ENCODE results near the gene CIAO3.

Gene CIAO3

GRCh38 chr16:723695-724094 lies 17.1 kb downstream of the CIAO3 start:
- H3K4me3 ChIP-seq (ENCODE audit: low read depth, low read length), result no peak overlapping the region
- no peak for TF ChIP-seq CTCF (IDR thresholded peaks at IDR 0.05; ENCODE audit: low read depth, low read length)
- no peaks in the 10 kb centered on the region for H3K9me3 ChIP-seq
- no peak for DNase-seq
- H3K4me1 ChIP-seq, result peaks cover 17% of the 10 kb centered on the region
- H3K36me3 ChIP-seq, result peaks cover 18% of the 10 kb centered on the region; the same call in 1 of the 2 replicates
- H3K27me3 ChIP-seq, result no peaks in the 10 kb centered on the region

DNA sequence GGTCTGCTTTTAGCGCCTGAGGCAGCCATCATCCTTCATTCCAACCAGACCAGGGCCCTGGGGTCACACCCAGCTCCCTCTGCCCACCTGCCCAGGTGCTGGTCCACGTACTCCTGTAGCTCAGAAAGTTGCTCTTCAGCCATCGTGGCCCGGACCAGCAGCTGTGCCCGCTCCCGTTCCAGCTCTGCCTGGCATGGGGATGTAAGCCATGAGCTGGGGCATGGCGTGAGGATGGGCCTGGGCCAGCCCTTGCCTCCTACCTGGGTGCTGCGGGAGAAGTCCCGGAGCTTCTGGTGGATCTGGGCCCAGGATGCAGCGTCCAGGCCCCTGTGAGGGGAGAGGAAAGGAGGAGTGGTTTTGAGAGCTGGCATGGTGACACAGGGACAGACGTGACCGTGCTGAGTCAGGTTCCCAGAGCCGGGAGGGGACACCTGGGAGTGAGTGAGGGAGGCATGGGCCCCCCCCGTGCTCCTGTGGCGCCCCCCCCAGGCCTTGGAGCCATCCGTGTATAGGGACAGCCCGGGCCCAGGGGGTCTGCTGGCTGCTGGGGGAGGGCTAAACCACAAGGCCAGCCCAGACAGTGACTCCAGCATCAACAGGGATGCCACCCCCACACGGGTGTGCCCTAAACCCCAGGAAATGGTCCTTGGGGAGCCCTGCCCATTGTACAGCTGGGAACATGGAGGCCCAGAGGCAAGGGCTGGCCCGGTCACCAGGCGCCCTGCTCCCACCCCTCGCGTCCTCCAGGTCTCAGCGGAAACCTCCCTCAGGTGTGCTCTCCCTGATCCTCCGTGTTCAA lies 17.8 kb downstream of the CIAO3 start:
- no peak for TF ChIP-seq CTCF (IDR thresholded peaks at IDR 0.05; ENCODE audit: low read depth, low read length)
- no peak for DNase-seq
- Histone ChIP-seq H3K36me3 (peaks cover 18% of the 10 kb centered on the region; the same call in 1 of the 2 replicates), H3K4me1 (peaks cover 17% of the 10 kb centered on the region), H3K27me3 (no peaks in the 10 kb centered on the region), H3K9me3 (no peaks in the 10 kb centered on the region), H3K4me3 (ENCODE audit: low read depth, low read length) (no peak overlapping the region)

DNA sequence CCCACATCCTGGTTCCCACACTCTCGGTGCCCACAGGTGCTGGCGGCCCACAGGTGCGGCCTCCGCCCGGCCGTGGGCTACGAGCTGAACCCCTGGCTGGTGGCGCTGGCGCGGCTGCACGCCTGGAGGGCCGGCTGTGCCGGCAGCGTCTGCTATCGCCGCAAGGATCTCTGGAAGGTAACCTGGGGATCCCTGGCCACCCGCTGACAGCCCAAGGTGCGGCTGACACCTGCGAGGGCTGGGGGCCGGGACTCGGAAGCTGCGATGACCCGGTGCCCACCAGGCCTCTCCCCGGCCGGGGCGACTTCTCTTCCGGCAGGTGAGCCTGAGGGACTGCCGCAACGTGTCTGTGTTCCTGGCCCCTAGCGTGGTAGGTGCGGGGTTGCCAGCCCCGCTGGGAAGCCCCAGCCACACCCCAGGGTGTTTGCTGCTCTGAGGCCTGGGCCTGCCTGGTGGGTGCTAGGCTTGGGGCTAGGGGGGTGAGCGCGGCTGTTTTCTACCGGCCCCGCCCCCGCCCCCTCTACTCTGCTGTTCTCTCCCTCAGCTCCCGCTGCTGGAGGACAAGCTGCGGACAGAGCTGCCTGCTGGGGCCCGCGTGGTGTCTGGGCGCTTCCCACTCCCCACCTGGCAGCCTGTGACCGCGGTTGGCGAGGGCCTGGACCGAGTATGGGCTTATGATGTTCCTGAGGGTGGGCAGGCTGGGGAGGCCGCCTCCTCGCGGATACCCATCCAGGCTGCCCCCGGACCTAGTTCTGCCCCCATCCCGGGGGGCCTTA lies 18.8 kb downstream of the CIAO3 start:
- peaks cover 19% of the 10 kb centered on the region; the same call in 1 of the 2 replicates for H3K36me3 ChIP-seq
- no peaks in the 10 kb centered on the region for H3K27me3 ChIP-seq
- H3K4me1 ChIP-seq, result peaks cover 18% of the 10 kb centered on the region
- no peak for TF ChIP-seq CTCF (IDR thresholded peaks at IDR 0.05; ENCODE audit: low read depth, low read length)
- no peak for DNase-seq
- H3K9me3 ChIP-seq, result no peaks in the 10 kb centered on the region
- peak overlapping the region; percentile 79 for H3K4me3 ChIP-seq (ENCODE audit: low read depth, low read length)

DNA sequence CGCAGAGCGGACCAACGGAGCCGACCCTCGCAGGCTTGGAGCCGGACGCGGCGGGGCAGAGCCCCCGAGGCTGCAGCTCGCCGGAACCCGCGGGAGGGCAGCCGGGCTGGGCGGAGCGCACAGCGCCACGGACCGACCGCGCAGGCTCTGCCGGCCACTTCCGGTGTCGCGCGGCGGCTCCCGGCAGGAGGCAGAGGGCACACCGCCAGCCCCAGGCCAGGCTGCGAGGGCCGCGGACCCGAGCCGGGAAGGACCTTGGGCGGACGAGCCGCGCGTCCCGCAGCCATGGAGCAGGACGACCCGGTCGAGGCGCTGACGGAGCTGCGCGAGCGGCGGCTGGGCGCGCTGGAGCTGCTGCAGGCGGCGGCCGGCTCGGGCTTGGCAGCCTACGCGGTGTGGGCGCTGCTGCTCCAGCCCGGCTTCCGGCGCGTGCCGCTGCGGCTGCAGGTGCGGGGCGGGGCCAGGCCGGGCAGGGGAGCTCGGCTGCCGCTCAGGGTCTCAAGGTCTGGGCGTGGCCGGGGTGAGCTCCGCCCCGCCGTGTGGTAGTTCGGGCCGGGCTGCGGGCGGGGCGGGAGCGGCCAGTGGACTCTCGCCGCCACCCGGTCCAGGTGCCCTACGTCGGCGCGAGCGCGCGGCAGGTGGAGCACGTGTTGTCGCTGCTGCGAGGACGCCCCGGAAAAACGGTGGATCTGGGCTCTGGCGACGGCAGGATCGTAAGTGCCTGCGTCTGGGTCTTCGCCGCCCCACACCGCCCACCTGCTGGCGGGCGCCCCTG lies 19.6 kb downstream of the CIAO3 start, which contains the start of gene ANTKMT:
TSS of gene ANTKMT (plus strand) at position 157 of the 775 bp plus-strand sequence. CDS start at position 286, 129 bp downstream.
- H3K9me3 ChIP-seq, result no peaks in the 10 kb centered on the region
- H3K4me1 ChIP-seq, result peaks cover 20% of the 10 kb centered on the region
- peak within 1 kb of the TSS; percentile 79 for H3K4me3 ChIP-seq (ENCODE audit: low read depth, low read length)
- no peak for TF ChIP-seq CTCF (IDR thresholded peaks at IDR 0.05; ENCODE audit: low read depth, low read length)
- peaks cover 23% of the 10 kb centered on the region for H3K36me3 ChIP-seq
- H3K27me3 ChIP-seq, result no peaks in the 10 kb centered on the region
- peak; percentile 93 for DNase-seq

- Histone ChIP-seq H3K4me3 (ENCODE audit: low read depth, low read length) (peak overlapping the region; percentile 79), H3K9me3 (no peaks in the 10 kb centered on the region), H3K36me3 (peaks cover 23% of the 10 kb centered on the region), H3K27me3 (no peaks in the 10 kb centered on the region), H3K4me1 (peaks cover 17% of the 10 kb centered on the region)
- DNase-seq, result peak; percentile 89
- 0 out of 2 replicates have a peak, but pooled peaks have one; percentile 7 for TF ChIP-seq CTCF (IDR thresholded peaks at IDR 0.05; ENCODE audit: low read depth, low read length)
Measured at GRCh38 chr16:720447-720989, 20.3 kb downstream of the CIAO3 start.

Measured in BE2C (cell line).